ENCODE data around the gene SEC14L1.

SEC14L1 gene

GRCh38 chr17:77116371-77116860, 24.4 kb upstream of the SEC14L1 start:
- no peak for DNase-seq (ENCODE audit: low spot score)

- no peak for DNase-seq (ENCODE audit: low spot score)
These were observed 23.4 kb upstream of the SEC14L1 start for GRCh38 chr17:77117415-77117814.

- no peak for DNase-seq (ENCODE audit: low spot score)
These were observed 22.4 kb upstream of the SEC14L1 start for GRCh38 chr17:77118251-77118928.

- no peak for DNase-seq (ENCODE audit: low spot score)
These were observed 21.0 kb upstream of the SEC14L1 start for GRCh38 chr17:77119668-77120301.

GRCh38 chr17:77120868-77121267, 19.9 kb upstream of the SEC14L1 start:
- DNase-seq (ENCODE audit: low spot score): peak; percentile 55

GRCh38 chr17:77124192-77124889, 16.4 kb upstream of the SEC14L1 start:
- peak; percentile 84 for DNase-seq (ENCODE audit: low spot score)

GRCh38 chr17:77125432-77125901, 15.3 kb upstream of the SEC14L1 start:
- DNase-seq (ENCODE audit: low spot score): peak; percentile 24

GRCh38 chr17:77126519-77126918, 14.2 kb upstream of the SEC14L1 start:
- peak; percentile 11 for DNase-seq (ENCODE audit: low spot score)

GRCh38 chr17:77127735-77128361, 12.9 kb upstream of the SEC14L1 start:
- DNase-seq (ENCODE audit: low spot score): peak; percentile 89

GRCh38 chr17:77128896-77129567, 11.7 kb upstream of the SEC14L1 start:
- no peak for DNase-seq (ENCODE audit: low spot score)

- no peak for DNase-seq (ENCODE audit: low spot score)
These were observed 11.0 kb upstream of the SEC14L1 start for GRCh38 chr17:77129568-77130301.

- no peak for DNase-seq (ENCODE audit: low spot score)
These were observed 10.2 kb upstream of the SEC14L1 start for GRCh38 chr17:77130525-77130924.

GRCh38 chr17:77131904-77132303, 8.9 kb upstream of the SEC14L1 start:
- no peak for DNase-seq (ENCODE audit: low spot score)

- DNase-seq (ENCODE audit: low spot score): no peak
These were observed 8.2 kb upstream of the SEC14L1 start for GRCh38 chr17:77132411-77133086.

- DNase-seq (ENCODE audit: low spot score): no peak
These were observed 7.6 kb upstream of the SEC14L1 start for GRCh38 chr17:77133087-77133638.

- DNase-seq (ENCODE audit: low spot score): peak; percentile 30
These were observed 4.4 kb upstream of the SEC14L1 start for GRCh38 chr17:77136420-77136767.

- DNase-seq (ENCODE audit: low spot score): no peak
These were observed 3.7 kb upstream of the SEC14L1 start for GRCh38 chr17:77137111-77137510.

GRCh38 chr17:77137886-77138285, 2.9 kb upstream of the SEC14L1 start:
- DNase-seq (ENCODE audit: low spot score): peak; percentile 90

GRCh38 chr17:77140166-77140877, 447 bp upstream of the SEC14L1 start:
- DNase-seq (ENCODE audit: low spot score): peak; percentile 99

All from hematopoietic multipotent progenitor cell treated with erythropoietin and hydrocortisone succinate and interleukin-3 and kit ligand, for 17 days (in vitro differentiated cells).